ENCODE data around the gene SLC44A1. TPM values are rescaled to one million over a fixed set of nuclear protein-coding genes. Genes with fewer than 3 reads are reported as not detected.

SLC44A1 gene
- total RNA-seq, 4 donors from 2014 or later: 51.1 to 82.2 (median 70.5) TPM

GRCh38 chr9:105313238-105313637 is 68.8 kb downstream of the SLC44A1 start:
- TF ChIP-seq POLR2A (IDR thresholded peaks at IDR 0.05) (no peak), CTCF (IDR thresholded peaks at IDR 0.05) (no peak)
- no peak for DNase-seq (ENCODE audit: low spot score in 2 of 2)
- H3K4me3 ChIP-seq (ENCODE audit: low read depth, poor library complexity, severe bottlenecking): no peak overlapping the region
- intact Hi-C loops (cut with DNase I; ENCODE audit: low total_unique reads): no loop called here

GRCh38 chr9:105316703-105317102 is 72.3 kb downstream of the SLC44A1 start:
- H3K4me3 ChIP-seq (ENCODE audit: low read depth, poor library complexity, severe bottlenecking): no peak overlapping the region
- WGBS, 2 donors: 87 to 96% methylated on average over 2 of the region's 2 CpGs
- no peak for DNase-seq (ENCODE audit: low spot score in 2 of 2)
- TF ChIP-seq POLR2A (IDR thresholded peaks at IDR 0.05) (no peak), CTCF (IDR thresholded peaks at IDR 0.05) (no peak)
- intact Hi-C loops (cut with DNase I; ENCODE audit: low total_unique reads): no loop called here

- no peak for TF ChIP-seq CTCF (IDR thresholded peaks at IDR 0.05)
- no peak for TF ChIP-seq POLR2A (IDR thresholded peaks at IDR 0.05)
- WGBS, 2 donors: 73 to 84% methylated on average over 4 of the region's 4 CpGs
- no peak overlapping the region for H3K4me3 ChIP-seq (ENCODE audit: low read depth, poor library complexity, severe bottlenecking)
- DNase-seq (ENCODE audit: low spot score in 2 of 2): no peak
- intact Hi-C loops (cut with DNase I; ENCODE audit: low total_unique reads): no loop called here
Measured at GRCh38 chr9:105318729-105319191, 74.3 kb downstream of the SLC44A1 start.

- no peak for DNase-seq (ENCODE audit: low spot score in 2 of 2)
- intact Hi-C loops (cut with DNase I; ENCODE audit: low total_unique reads): no loop called here
- no peak overlapping the region for H3K4me3 ChIP-seq (ENCODE audit: low read depth, poor library complexity, severe bottlenecking)
- no peak for TF ChIP-seq POLR2A (IDR thresholded peaks at IDR 0.05)
- TF ChIP-seq CTCF (IDR thresholded peaks at IDR 0.05): no peak
- WGBS, 2 donors: 95 to 96% methylated on average over 5 of the region's 5 CpGs
Measured at GRCh38 chr9:105319202-105319813, 74.9 kb downstream of the SLC44A1 start.

GRCh38 chr9:105320568-105320967 is 76.1 kb downstream of the SLC44A1 start:
- H3K4me3 ChIP-seq (ENCODE audit: low read depth, poor library complexity, severe bottlenecking): no peak overlapping the region
- TF ChIP-seq POLR2A (IDR thresholded peaks at IDR 0.05) (no peak), CTCF (IDR thresholded peaks at IDR 0.05) (no peak)
- intact Hi-C loops (cut with DNase I; ENCODE audit: low total_unique reads): no loop called here
- DNase-seq (ENCODE audit: low spot score in 2 of 2): no peak
- 90 to 97% methylated on average over 3 of the region's 3 CpGs for WGBS, 2 donors

- no peak overlapping the region for H3K4me3 ChIP-seq (ENCODE audit: low read depth, poor library complexity, severe bottlenecking)
- TF ChIP-seq POLR2A (IDR thresholded peaks at IDR 0.05) (no peak), CTCF (IDR thresholded peaks at IDR 0.05) (no peak)
- intact Hi-C loops (cut with DNase I; ENCODE audit: low total_unique reads): no loop called here
- WGBS, 2 donors: 85 to 93% methylated on average over 3 of the region's 3 CpGs
- no peak for DNase-seq (ENCODE audit: low spot score in 2 of 2)
Measured at GRCh38 chr9:105328296-105328695, 83.8 kb downstream of the SLC44A1 start.
